Immature natural killer cell (primary cell): ENCODE results near the gene RNF220. TPM values are rescaled to one million over a fixed set of nuclear protein-coding genes. Genes with fewer than 3 reads are reported as not detected.
"Not testable (repeated sequence)": the region's sequence is repeated elsewhere in the genome, so short reads cannot be mapped to it uniquely, and the experiment has no call there.

Experiments used
- DNase-seq, 3 donors: peaks; one replicate each; pipeline ENCODE4 v3.0.0; 2022; ENCODE audit warnings: mixed read lengths in 1 of 3
- H3K27ac Mint-ChIP-seq, 6 donors: one replicate each; pipeline ENCODE4 v1.8.0; 2020; ENCODE audit warnings: mixed read lengths in 6 of 6, mild to moderate bottlenecking in 5 of 6, inconsistent platforms in 4 of 6, moderate library complexity in 3 of 6
- H3K27me3 Mint-ChIP-seq, 3 donors: one replicate each; pipeline ENCODE4 v1.8.0; 2020 to 2021; ENCODE audit warnings: low read depth in 3 of 3, mild to moderate bottlenecking in 3 of 3, mixed read lengths in 3 of 3, moderate library complexity in 3 of 3, inconsistent platforms in 1 of 3
- H3K36me3 Mint-ChIP-seq, 3 donors: one replicate each; pipeline ENCODE4 v1.8.0; 2020; ENCODE audit warnings: mixed read lengths in 3 of 3, inconsistent platforms in 2 of 3, mild to moderate bottlenecking in 2 of 3
- H3K4me1 Mint-ChIP-seq, 2 donors: one replicate each; pipeline ENCODE4 v1.8.0; 2020; ENCODE audit warnings: inconsistent platforms in 2 of 2, mild to moderate bottlenecking in 2 of 2, mixed read lengths in 2 of 2, moderate library complexity in 1 of 2
- H3K4me3 Mint-ChIP-seq, 5 donors: one replicate each; pipeline ENCODE4 v1.8.0; 2020; ENCODE audit warnings: mild to moderate bottlenecking in 5 of 5, mixed read lengths in 5 of 5, inconsistent platforms in 3 of 5, moderate library complexity in 3 of 5
- H3K9me3 Mint-ChIP-seq, 6 donors: one replicate each; pipeline ENCODE4 v1.8.0; 2020; ENCODE audit warnings: mild to moderate bottlenecking in 6 of 6, mixed read lengths in 6 of 6, inconsistent platforms in 4 of 6, moderate library complexity in 3 of 6
- polyA plus RNA-seq, 3 donors: library from polyadenylated mRNA; unstranded; fragments of 300-500 nt; fragmentation: Illumina TruSeq; gene quantifications; one replicate each; pipeline ENCODE4 v1.2.3, GENCODE V29; 2021

Gene RNF220
- polyA plus RNA-seq, 3 donors from 2014 or later = 69.4 to 107 (median 83.2) TPM

DNA sequence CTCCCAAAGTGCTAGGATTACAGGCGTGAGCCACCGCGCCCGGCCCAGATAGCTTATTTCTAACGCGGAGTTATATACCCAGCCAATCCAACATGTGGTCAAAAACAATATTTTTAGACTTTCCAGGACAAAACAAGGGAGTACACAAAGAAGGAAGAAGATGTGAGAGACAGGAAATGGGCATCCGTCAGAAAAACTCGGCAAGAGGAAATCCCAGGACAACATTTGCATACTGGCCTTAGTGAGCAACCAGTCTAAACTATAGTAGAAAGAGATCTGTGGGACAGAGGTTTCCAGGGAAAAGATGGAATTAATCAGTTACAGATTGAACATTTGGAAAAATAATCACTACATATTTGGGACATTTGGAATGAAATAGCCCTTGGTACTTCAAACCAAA is 280.8 kb downstream of the RNF220 start:
- no peaks in the 10 kb centered on the region for H3K9me3 Mint-ChIP-seq
- no peaks in the 10 kb centered on the region for H3K36me3 Mint-ChIP-seq
- peaks cover 0 to 4% (median 3%) of the 10 kb centered on the region in 3 donors for H3K27me3 Mint-ChIP-seq
- no peak overlapping the region for H3K4me3 Mint-ChIP-seq
- H3K27ac Mint-ChIP-seq = no peak overlapping the region
- no peaks in the 10 kb centered on the region for H3K4me1 Mint-ChIP-seq
- no peak for DNase-seq

DNA sequence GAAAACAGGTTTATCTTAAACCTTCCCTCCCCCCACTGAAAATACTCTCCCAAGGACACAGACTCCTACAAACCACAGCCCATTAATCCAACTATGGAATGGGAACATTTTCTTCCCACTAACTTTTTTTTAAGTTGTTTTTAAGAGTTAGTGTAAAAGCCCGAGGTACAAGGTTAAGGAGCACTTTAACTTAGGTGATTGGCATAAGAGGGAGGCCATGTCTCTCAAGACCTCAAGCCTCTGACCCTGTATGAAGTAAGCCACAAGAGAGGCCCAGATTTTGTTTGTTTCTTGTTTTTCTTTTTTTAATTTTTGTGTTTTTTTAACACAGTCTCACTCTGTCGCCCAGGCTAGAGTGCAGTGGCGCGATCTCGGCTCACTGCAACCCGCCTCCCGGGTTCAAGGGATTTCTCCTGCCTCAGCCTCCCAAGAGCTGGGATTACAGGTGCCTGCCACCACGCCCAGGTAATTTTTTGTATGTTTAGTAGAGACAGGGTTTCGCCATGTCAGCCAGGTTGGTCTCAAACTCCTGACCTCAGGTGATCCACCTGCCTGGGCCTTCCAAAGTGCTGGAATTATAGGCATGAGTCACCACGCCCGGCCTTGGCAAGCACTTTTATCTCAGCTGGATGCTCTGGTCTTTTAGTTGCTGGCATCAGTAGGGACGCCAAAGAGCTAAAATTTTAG is 283.8 kb downstream of the RNF220 start:
- Mint-ChIP-seq H3K36me3 (no peaks in the 10 kb centered on the region), H3K9me3 (no peaks in the 10 kb centered on the region), H3K27me3 (peaks cover 3 to 4% (median 3%) of the 10 kb centered on the region in 3 donors), H3K27ac (no peak overlapping the region), H3K4me1 (no peaks in the 10 kb centered on the region), H3K4me3 (no peak overlapping the region)
- DNase-seq = no peak

DNA sequence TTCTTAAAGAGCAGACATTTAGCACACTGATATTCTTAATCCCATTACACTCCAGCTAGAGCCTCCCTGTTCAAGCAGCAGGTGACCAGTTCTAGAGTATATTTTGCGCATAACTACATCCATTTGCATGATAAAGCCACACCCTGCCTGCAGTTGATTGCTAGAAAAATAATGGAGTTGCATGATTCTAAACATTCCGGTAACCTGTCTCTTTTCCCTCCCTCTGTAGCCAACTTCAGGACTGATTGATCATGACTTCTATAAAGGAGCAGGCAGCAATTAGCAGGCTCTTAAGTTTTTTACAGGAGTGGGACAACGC is 284.4 kb downstream of the RNF220 start:
- Mint-ChIP-seq H3K27ac (no peak overlapping the region), H3K27me3 (peaks cover 3 to 4% (median 3%) of the 10 kb centered on the region in 3 donors), H3K36me3 (no peaks in the 10 kb centered on the region), H3K4me1 (no peaks in the 10 kb centered on the region), H3K4me3 (no peak overlapping the region), H3K9me3 (no peaks in the 10 kb centered on the region)
- DNase-seq = no peak

DNA sequence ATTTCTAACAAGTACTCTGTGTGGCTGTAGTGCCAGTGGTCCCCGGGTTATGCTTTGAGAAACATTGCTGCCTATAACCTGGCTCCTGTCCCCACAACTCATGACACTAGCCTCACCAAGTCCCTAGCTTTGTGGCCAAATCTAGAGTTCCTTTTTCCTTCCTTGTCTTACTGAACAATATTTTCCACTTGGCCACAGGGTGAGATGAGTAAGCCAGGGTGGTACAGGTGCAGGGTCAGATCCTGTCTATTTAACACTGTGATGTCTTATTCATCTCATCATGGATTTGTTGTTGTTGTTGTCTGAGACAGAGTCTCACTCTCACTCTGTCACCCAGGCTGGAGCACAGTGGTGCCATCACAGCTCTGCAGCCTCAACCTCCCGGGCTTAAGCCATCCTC is 288.1 kb downstream of the RNF220 start:
- H3K36me3 Mint-ChIP-seq = no peaks in the 10 kb centered on the region
- H3K4me3 Mint-ChIP-seq = no peak overlapping the region
- no peaks in the 10 kb centered on the region for H3K9me3 Mint-ChIP-seq
- no peak for DNase-seq
- H3K4me1 Mint-ChIP-seq = peaks cover 24 to 25% of the 10 kb centered on the region in 2 donors
- H3K27me3 Mint-ChIP-seq = peaks cover 1 to 5% (median 4%) of the 10 kb centered on the region in 3 donors
- H3K27ac Mint-ChIP-seq = peak overlapping the region in 1 of 6 donors; percentile 6

DNA sequence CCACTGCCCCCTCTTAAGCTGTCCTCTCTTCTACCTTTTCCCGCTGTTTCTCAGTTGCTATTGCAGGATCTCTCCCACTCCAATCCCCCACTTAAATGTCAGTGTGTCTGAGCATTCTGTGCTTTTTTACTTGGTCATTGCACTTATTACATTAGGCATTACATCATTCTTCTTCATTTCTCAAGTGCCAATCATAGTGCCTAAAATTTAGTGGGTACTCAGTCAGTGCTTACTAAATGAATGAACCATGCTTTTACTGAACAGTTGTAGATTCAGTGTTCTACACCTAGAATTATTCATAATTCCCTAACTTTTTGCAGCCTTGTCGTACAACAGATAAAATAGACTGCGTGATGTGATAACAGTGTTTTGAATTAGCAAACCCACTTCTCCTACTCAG is 288.8 kb downstream of the RNF220 start:
- Mint-ChIP-seq H3K36me3 (no peaks in the 10 kb centered on the region), H3K4me3 (no peak overlapping the region), H3K27ac (no peak overlapping the region), H3K4me1 (peaks cover 25 to 27% of the 10 kb centered on the region in 2 donors), H3K27me3 (peaks cover 1 to 5% (median 4%) of the 10 kb centered on the region in 3 donors), H3K9me3 (no peaks in the 10 kb centered on the region)
- no peak for DNase-seq

DNA sequence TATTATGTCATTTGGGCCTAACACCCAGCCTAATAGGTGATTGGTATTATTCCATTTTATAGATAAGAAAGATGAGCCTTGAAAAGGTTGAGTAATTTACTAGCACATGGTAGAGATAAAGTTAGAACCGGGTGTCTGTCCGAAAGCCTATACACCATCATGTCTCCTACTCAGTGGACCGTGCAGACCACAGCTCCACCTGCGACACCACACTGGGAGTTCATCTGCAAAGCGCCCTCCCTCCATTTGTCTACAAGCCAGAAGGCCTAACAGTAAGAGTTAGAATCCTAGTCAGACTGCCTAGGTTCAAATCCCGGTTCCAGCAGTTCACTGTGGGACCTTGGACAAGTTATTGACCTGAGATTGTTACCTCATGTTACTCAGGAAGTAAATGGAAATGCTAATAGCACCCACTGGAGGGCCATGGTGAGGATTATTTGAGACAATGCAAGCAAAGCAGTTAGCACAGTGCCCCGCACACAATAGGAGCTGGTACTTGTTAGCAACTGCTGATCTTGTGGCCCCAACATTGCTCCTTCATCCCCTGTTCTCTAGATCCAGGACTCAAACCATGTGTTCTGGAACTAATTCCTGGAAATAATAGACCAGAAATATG is 289.9 kb downstream of the RNF220 start:
- H3K4me3 Mint-ChIP-seq = peak overlapping the region in 1 of 5 donors; percentile 10
- H3K36me3 Mint-ChIP-seq = no peaks in the 10 kb centered on the region
- no peak for DNase-seq
- peaks cover 1 to 5% (median 4%) of the 10 kb centered on the region in 3 donors for H3K27me3 Mint-ChIP-seq
- peaks cover 25 to 27% of the 10 kb centered on the region in 2 donors for H3K4me1 Mint-ChIP-seq
- H3K9me3 Mint-ChIP-seq = no peaks in the 10 kb centered on the region
- peak overlapping the region in 4 of 6 donors; percentile 4 to 41 (median 30) for H3K27ac Mint-ChIP-seq

DNA sequence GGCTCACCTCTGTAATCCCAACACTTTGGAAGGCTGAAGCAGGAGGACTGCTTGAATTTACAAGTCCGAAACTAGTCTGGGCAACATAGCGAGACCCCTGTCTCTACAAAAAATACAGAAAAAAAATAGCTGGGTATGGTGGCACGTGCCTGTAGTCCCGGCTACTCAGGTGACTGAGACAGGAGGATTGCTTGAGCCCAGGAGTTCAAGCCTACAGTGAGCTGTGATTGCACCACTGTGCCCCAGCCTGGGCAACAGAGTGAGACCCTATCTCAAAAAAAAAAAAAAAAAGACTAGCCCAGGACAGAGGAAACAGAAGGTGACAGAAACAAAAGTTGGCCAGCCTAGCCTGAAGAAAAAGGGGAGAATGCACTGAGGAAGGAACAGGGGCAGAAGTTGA is 290.6 kb downstream of the RNF220 start:
- peaks cover 1 to 4% (median 3%) of the 10 kb centered on the region in 3 donors for H3K27me3 Mint-ChIP-seq
- no peak overlapping the region for H3K4me3 Mint-ChIP-seq
- DNase-seq = no peak
- H3K4me1 Mint-ChIP-seq = peaks cover 25 to 27% of the 10 kb centered on the region in 2 donors
- no peaks in the 10 kb centered on the region for H3K36me3 Mint-ChIP-seq
- H3K9me3 Mint-ChIP-seq = no peaks in the 10 kb centered on the region
- H3K27ac Mint-ChIP-seq = peak overlapping the region in 5 of 6 donors; percentile 87 to 93 (median 90)

DNA sequence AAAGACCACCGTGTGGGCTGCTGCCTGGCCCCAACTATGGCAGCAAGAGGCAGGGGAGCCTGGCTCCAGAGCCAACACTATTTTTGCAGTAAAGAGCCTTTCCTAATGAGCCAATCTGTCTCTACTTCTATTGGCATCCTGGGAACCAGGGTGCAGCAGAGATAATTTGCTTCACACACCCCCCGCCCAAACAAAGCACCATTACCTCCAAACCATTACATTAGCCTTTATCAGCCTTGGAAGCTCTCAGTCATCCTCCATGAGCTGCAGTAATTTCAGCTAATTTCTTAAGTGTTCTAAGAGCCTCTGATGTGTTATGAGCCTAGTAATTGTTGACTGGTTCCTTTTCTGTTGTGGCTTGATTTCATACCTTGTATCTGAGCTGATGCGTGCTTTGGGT is 291.0 kb downstream of the RNF220 start:
- Mint-ChIP-seq H3K9me3 (no peaks in the 10 kb centered on the region), H3K4me3 (peak overlapping the region in 1 of 5 donors; percentile 76), H3K27me3 (peaks cover 1 to 4% (median 4%) of the 10 kb centered on the region in 3 donors), H3K27ac (peak overlapping the region; percentile 84 to 93 (median 90)), H3K36me3 (no peaks in the 10 kb centered on the region), H3K4me1 (peaks cover 25 to 27% of the 10 kb centered on the region in 2 donors)
- no peak for DNase-seq

DNA sequence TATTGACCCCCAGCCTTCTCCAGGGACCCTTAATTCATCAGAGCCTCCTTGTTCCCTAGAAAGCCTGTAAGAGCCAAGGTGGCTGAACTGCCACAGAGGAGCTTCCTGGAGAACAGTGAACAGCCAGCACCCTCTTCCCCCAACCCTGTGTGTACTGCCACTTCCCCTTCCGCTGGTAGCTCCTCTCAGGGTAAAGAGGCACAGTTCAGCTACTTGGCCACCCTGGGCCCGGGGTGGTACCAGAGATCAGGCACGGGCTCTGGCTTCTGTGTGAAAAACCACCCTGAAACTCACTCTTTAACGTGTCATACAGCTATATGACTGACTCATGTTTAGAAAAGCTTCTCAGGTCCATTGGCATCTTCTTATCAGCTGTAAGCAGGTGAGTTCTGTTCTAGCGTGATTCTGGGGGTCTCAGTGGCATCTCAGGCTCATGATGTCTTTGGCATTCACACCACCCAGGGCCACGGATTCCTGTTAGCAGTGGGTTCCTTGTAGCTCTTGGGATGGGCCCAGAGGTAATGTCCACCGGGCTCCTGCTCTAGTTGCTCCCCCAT is 291.8 kb downstream of the RNF220 start:
- peak; percentile 41 to 63 (median 50) for DNase-seq
- Mint-ChIP-seq H3K27me3 (peaks cover 0 to 7% (median 1%) of the 10 kb centered on the region in 3 donors), H3K36me3 (no peaks in the 10 kb centered on the region), H3K4me1 (peaks cover 25 to 27% of the 10 kb centered on the region in 2 donors), H3K9me3 (no peaks in the 10 kb centered on the region), H3K4me3 (peak overlapping the region; percentile 37 to 76 (median 73)), H3K27ac (peak overlapping the region; percentile 79 to 93 (median 90))

DNA sequence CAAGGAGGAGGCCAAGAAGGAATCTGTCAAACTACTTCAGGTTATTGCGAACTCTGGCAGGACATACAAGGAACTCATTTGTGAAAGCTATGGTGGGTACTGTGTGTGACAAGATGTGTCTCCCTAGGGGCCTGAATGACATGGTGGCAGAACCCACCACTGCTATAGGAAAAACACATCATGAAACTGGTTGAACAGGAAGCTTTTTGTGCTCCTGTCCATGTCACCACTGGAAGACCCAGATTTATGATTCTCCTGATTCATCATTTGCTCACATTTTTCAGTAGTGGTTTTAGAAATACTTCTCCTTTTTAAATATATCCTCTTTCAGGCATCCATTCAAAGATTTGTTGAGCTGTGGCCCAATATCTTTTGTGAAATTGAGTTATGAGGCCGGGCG is 293.1 kb downstream of the RNF220 start:
- peaks cover 0 to 9% (median 1%) of the 10 kb centered on the region in 3 donors for H3K27me3 Mint-ChIP-seq
- DNase-seq = no peak
- H3K9me3 Mint-ChIP-seq = no peaks in the 10 kb centered on the region
- no peaks in the 10 kb centered on the region for H3K36me3 Mint-ChIP-seq
- H3K4me3 Mint-ChIP-seq = no peak overlapping the region
- H3K27ac Mint-ChIP-seq = peak overlapping the region in 5 of 6 donors; percentile 84 to 93 (median 90)
- peaks cover 25 to 27% of the 10 kb centered on the region in 2 donors for H3K4me1 Mint-ChIP-seq

DNA sequence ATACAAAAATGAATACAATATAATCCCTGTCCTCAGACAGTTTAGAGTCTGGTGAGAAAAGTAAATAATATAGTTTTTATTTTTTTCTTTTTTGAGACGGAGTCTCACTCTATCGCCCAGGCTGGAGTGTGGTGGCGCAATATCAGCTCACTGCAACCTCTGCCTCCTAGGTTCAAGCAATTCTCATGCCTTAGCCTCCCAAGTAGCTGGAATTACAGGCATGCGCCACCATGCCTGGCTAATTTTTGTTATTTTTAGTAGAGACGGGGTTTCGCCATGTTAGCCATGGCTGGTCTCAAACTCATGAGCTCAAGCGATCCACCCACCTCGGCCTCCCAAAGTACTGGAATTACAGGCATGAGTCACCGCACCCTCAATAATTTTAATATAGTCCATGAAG is 294.3 kb downstream of the RNF220 start:
- H3K4me1 Mint-ChIP-seq = peaks cover 25 to 27% of the 10 kb centered on the region in 2 donors
- not testable (repeated sequence) for H3K4me3 Mint-ChIP-seq, H3K36me3 Mint-ChIP-seq, H3K27ac Mint-ChIP-seq, H3K9me3 Mint-ChIP-seq, H3K27me3 Mint-ChIP-seq, DNase-seq

DNA sequence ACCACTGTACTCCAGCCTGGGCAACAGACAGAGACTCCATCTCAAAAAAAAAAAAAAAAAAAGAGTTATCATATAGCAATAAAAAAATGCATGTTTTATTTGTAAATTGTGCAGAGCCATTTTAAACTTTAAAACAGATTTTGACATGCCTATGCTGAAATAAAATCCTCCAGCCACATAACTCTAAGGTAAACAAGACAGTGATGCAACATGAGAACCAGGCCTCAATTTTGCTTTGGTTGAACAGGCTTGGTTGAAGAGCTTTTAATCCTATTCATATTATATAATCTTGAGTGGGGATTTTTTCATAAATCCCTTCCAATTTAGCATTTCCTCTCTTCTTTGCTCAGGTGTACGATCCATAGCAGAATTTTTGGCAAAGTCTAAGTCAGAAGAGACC is 295.5 kb downstream of the RNF220 start:
- Mint-ChIP-seq H3K27me3 (peaks cover 0 to 9% (median 0%) of the 10 kb centered on the region in 3 donors), H3K9me3 (no peaks in the 10 kb centered on the region), H3K4me3 (no peak overlapping the region), H3K36me3 (no peaks in the 10 kb centered on the region), H3K4me1 (peaks cover 23 to 27% of the 10 kb centered on the region in 2 donors), H3K27ac (no peak overlapping the region)
- DNase-seq = no peak

DNA sequence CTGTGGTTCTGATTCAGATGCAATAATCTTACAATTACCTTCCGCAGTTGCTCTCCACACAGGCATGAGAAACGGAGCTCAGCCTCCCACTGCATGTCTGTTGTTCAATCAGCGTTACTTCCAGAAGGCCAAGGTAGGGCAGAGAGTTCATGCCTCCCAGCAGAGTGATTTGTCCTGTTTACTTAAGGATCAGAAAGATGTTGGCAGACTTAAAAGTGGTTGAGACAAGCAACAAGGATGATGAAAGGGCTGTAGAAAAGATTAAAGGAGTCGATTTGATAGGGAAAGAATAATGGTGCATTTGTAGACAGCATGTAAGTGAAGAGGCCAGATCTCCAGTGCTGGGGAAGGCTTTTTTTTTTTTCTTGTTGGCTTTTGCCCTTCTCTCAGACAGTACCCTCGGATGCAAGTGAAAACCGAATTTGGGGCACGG is 296.1 kb downstream of the RNF220 start:
- no peak overlapping the region for H3K4me3 Mint-ChIP-seq
- H3K27me3 Mint-ChIP-seq = peaks cover 0 to 9% (median 0%) of the 10 kb centered on the region in 3 donors
- H3K9me3 Mint-ChIP-seq = no peaks in the 10 kb centered on the region
- H3K27ac Mint-ChIP-seq = peak overlapping the region in 1 of 6 donors; percentile 53
- H3K36me3 Mint-ChIP-seq = no peaks in the 10 kb centered on the region
- no peak for DNase-seq
- peaks cover 19 to 22% of the 10 kb centered on the region in 2 donors for H3K4me1 Mint-ChIP-seq
